GM21717 (cell line): ENCODE measurements around the gene CKMT1B.
"Not testable (repeated sequence)": the region's sequence is repeated elsewhere in the genome, so short reads cannot be mapped to it uniquely, and the experiment has no call there.

ENCODE experiments used
- ATAC-seq: cut with Tn5 transposase; IDR thresholded peaks from one replicate; pipeline ENCODE4 v1.9.1; 2021; ENCODE audit warnings: mild to moderate bottlenecking, moderate library complexity; ENCODE audit not compliant: unreplicated experiment

CKMT1B gene

GRCh38 chr15:43626937-43627336 is 33.1 kb downstream of the CKMT1B start:
- not testable (repeated sequence) for ATAC-seq

GRCh38 chr15:43638464-43639204 is 44.8 kb downstream of the CKMT1B start:
- peak; percentile 61 for ATAC-seq
